ENCODE data around the gene LIMS2.
A peak's percentile ranks its signal among the peaks of the same experiment; 100 is the strongest.

Gene LIMS2

DNA sequence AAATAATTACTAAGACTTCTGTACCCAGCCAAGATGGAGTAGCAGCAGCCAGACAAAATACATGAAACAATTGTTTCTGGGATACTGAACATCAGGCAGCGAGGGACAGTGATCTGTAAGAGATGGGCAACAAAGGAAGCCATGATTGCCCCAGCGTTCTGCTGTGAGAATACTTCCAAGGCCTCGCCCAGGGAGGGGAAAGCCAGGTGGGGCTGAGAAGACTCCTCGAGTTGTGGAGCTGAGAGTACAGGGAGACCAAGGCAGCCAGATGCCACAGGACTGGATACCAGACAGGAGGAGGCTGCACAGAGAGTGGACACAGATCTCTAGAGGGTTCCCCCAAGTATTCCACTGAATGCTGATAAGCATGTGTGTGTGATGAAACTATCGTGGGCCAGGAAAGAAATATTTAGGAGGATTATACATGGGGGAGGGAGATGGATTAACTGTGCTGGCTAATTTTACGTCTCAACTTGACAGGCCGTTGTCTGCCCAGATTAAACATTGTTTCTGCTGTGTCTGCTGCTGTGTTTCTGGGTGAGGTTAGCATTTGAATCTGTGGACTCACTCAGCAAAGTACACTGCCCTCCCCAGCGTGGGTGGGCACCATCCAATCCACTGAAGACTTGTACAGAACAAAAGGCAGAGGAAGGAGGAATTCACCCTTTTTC is 10.2 kb upstream of the LIMS2 start:
- Histone ChIP-seq H2AK5ac (ENCODE audit: low read length) (no peak overlapping the region), H2BK15ac (replicated peaks; ENCODE audit: low read depth) (no peak overlapping the region), H3K4me1 (ENCODE audit: control insufficient read depth, low read depth, low read length) (no peaks in the 10 kb centered on the region), H3K4ac (ENCODE audit: low read depth, low read length) (no peak overlapping the region), H2BK5ac (ENCODE audit: low read length) (no peak overlapping the region), H2BK120ac (ENCODE audit: low read depth, low read length) (no peak overlapping the region), H4K5ac (ENCODE audit: low read length) (no peak overlapping the region), H3K18ac (ENCODE audit: low read length) (no peak overlapping the region), H3K27me3 (ENCODE audit: insufficient read depth, low read length, poor library complexity) (no peaks in the 10 kb centered on the region), H3K56ac (ENCODE audit: low read length) (no peak overlapping the region), H3K36me3 (ENCODE audit: control insufficient read depth, insufficient read depth, low read length) (no peaks in the 10 kb centered on the region), H3K4me2 (ENCODE audit: low read length) (no peak overlapping the region), H3K9ac (ENCODE audit: low read length) (no peak overlapping the region), H3K79me2 (ENCODE audit: control insufficient read depth, insufficient read depth, low read length) (no peaks in the 10 kb centered on the region), H4K8ac (ENCODE audit: low read depth, low read length) (no peak overlapping the region), H3K27ac (ENCODE audit: low read depth, low read length) (no peak overlapping the region), H3K4me3 (ENCODE audit: low read length) (no peak overlapping the region), H3K79me1 (ENCODE audit: low read length) (no peaks in the 10 kb centered on the region), H3K23ac (ENCODE audit: low read length) (no peak overlapping the region)
- no peak for DNase-seq
- no CpG with 5 or more reads among the region's 8 CpGs for WGBS (ENCODE audit: extremely low coverage, insufficient coverage, low lambda C conversion rate)

DNA sequence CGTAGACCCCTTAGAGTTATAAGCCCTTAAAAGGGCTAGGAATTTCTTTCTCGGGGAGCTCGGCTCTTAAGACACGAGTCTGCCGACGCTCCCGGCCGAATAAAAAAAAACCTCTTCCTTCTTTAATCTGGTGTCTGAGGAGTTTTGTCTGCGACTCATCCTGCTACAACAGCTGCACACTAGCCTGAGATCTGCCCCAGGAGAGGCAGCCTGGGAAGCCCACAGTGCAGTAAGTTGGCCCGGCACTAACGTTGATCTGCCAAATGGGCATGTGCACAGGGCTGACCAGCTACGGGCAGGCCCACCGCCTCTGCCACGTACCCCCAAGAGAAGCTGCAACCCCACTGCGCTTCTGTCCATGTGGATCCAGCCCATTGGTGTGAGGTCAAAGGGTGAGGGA is 8.4 kb upstream of the LIMS2 start:
- H3K4me3 ChIP-seq (ENCODE audit: low read length): no peak overlapping the region
- H4K8ac ChIP-seq (ENCODE audit: low read depth, low read length): no peak overlapping the region
- no peak overlapping the region for H3K23ac ChIP-seq (ENCODE audit: low read length)
- no peak overlapping the region for H3K9ac ChIP-seq (ENCODE audit: low read length)
- no peaks in the 10 kb centered on the region for H3K27me3 ChIP-seq (ENCODE audit: insufficient read depth, low read length, poor library complexity)
- no peaks in the 10 kb centered on the region for H3K79me1 ChIP-seq (ENCODE audit: low read length)
- no peak overlapping the region for H2BK5ac ChIP-seq (ENCODE audit: low read length)
- H3K4me2 ChIP-seq (ENCODE audit: low read length): no peak overlapping the region
- no peak for DNase-seq
- no peaks in the 10 kb centered on the region for H3K79me2 ChIP-seq (ENCODE audit: control insufficient read depth, insufficient read depth, low read length)
- WGBS (ENCODE audit: extremely low coverage, insufficient coverage, low lambda C conversion rate): no CpG with 5 or more reads among the region's 15 CpGs
- H4K5ac ChIP-seq (ENCODE audit: low read length): no peak overlapping the region
- peak overlapping the region; percentile 27 for H3K56ac ChIP-seq (ENCODE audit: low read length)
- H2BK120ac ChIP-seq (ENCODE audit: low read depth, low read length): no peak overlapping the region
- H3K4ac ChIP-seq (ENCODE audit: low read depth, low read length): no peak overlapping the region
- H3K18ac ChIP-seq (ENCODE audit: low read length): no peak overlapping the region
- no peaks in the 10 kb centered on the region for H3K4me1 ChIP-seq (ENCODE audit: control insufficient read depth, low read depth, low read length)
- no peaks in the 10 kb centered on the region for H3K36me3 ChIP-seq (ENCODE audit: control insufficient read depth, insufficient read depth, low read length)
- H2AK5ac ChIP-seq (ENCODE audit: low read length): no peak overlapping the region
- H3K27ac ChIP-seq (ENCODE audit: low read depth, low read length): no peak overlapping the region
- H2BK15ac ChIP-seq (replicated peaks; ENCODE audit: low read depth): no peak overlapping the region

DNA sequence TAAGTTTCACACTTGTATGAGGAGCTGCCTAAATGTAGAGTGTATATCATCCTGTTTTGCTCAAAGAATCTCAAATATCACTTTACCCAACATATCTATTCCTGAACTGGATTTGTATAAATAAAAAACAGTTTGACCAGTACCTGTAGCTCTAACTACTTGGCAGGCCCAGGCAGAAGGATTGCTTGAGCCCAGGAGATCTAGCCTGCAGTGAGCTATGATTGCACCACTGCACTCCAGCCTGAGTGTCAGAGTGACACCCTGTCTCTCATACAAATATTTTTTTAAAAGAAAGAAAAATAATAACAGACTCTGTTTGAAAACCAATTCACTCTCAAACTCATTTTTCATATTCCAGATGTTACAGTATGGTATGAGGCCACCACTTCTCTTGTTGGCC is 7.7 kb upstream of the LIMS2 start:
- no peak overlapping the region for H2BK5ac ChIP-seq (ENCODE audit: low read length)
- H3K4me1 ChIP-seq (ENCODE audit: control insufficient read depth, low read depth, low read length): no peaks in the 10 kb centered on the region
- no peak overlapping the region for H3K4me2 ChIP-seq (ENCODE audit: low read length)
- no peak overlapping the region for H3K9ac ChIP-seq (ENCODE audit: low read length)
- no peak overlapping the region for H3K4me3 ChIP-seq (ENCODE audit: low read length)
- H3K18ac ChIP-seq (ENCODE audit: low read length): no peak overlapping the region
- H2BK120ac ChIP-seq (ENCODE audit: low read depth, low read length): no peak overlapping the region
- no peaks in the 10 kb centered on the region for H3K27me3 ChIP-seq (ENCODE audit: insufficient read depth, low read length, poor library complexity)
- H2BK15ac ChIP-seq (replicated peaks; ENCODE audit: low read depth): no peak overlapping the region
- H4K8ac ChIP-seq (ENCODE audit: low read depth, low read length): no peak overlapping the region
- no peak overlapping the region for H3K56ac ChIP-seq (ENCODE audit: low read length)
- no peak overlapping the region for H2AK5ac ChIP-seq (ENCODE audit: low read length)
- no peaks in the 10 kb centered on the region for H3K79me2 ChIP-seq (ENCODE audit: control insufficient read depth, insufficient read depth, low read length)
- DNase-seq: no peak
- H3K36me3 ChIP-seq (ENCODE audit: control insufficient read depth, insufficient read depth, low read length): no peaks in the 10 kb centered on the region
- H4K5ac ChIP-seq (ENCODE audit: low read length): no peak overlapping the region
- no peak overlapping the region for H3K4ac ChIP-seq (ENCODE audit: low read depth, low read length)
- H3K79me1 ChIP-seq (ENCODE audit: low read length): no peaks in the 10 kb centered on the region
- H3K27ac ChIP-seq (ENCODE audit: low read depth, low read length): no peak overlapping the region
- no peak overlapping the region for H3K23ac ChIP-seq (ENCODE audit: low read length)

DNA sequence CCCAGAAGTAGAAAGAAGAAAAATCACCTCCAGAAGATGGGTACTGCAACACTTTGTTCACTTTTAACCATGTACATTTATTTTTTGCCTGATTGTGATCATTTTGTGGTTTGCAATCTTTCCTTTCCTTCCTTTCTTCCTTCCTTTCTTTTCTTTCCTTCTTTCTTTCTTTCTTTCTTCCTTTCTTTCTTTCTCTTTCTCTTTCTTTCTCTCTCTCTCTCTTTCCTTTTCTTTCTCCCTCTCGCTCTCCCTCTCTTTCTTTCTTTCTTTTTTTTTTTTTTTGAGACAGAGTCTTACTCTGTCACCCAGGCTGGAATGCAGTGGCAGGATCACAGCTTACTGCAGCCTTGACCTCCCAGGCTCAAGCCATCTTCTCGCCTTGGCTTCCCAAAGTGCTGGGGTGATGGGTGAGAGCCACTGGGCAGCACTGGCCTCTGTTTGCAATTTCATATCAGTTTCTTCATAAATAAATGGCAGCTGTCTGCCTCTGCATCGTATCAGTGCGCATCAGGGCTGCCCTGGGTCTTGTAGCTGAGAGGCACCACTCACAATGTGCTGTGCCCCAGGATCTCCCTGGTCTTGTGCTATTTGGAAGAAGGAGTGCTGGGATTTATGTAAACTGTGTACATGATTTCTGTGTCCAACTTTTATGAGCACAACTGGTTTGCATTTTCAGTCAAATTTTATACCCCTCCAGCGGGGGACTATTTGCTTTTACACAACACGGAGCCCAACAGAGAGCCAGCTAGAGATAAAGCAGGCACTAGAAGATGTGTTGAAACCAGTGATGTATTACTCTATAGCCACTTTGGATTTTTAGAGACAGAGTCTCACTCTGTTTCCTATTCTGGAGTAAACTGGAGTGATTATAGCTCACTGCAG is 6.9 kb upstream of the LIMS2 start:
- no peak for DNase-seq
- no peak overlapping the region for H3K56ac ChIP-seq (ENCODE audit: low read length)
- no peak overlapping the region for H2BK5ac ChIP-seq (ENCODE audit: low read length)
- WGBS (ENCODE audit: extremely low coverage, insufficient coverage, low lambda C conversion rate): no CpG with 5 or more reads among the region's 6 CpGs
- no peak overlapping the region for H3K27ac ChIP-seq (ENCODE audit: low read depth, low read length)
- H2AK5ac ChIP-seq (ENCODE audit: low read length): no peak overlapping the region
- H3K4me1 ChIP-seq (ENCODE audit: control insufficient read depth, low read depth, low read length): no peaks in the 10 kb centered on the region
- no peak overlapping the region for H4K5ac ChIP-seq (ENCODE audit: low read length)
- no peak overlapping the region for H3K23ac ChIP-seq (ENCODE audit: low read length)
- no peak overlapping the region for H3K4me2 ChIP-seq (ENCODE audit: low read length)
- no peak overlapping the region for H3K4me3 ChIP-seq (ENCODE audit: low read length)
- no peak overlapping the region for H4K8ac ChIP-seq (ENCODE audit: low read depth, low read length)
- no peaks in the 10 kb centered on the region for H3K79me2 ChIP-seq (ENCODE audit: control insufficient read depth, insufficient read depth, low read length)
- no peaks in the 10 kb centered on the region for H3K79me1 ChIP-seq (ENCODE audit: low read length)
- H3K27me3 ChIP-seq (ENCODE audit: insufficient read depth, low read length, poor library complexity): no peaks in the 10 kb centered on the region
- H3K18ac ChIP-seq (ENCODE audit: low read length): no peak overlapping the region
- no peak overlapping the region for H2BK15ac ChIP-seq (replicated peaks; ENCODE audit: low read depth)
- H3K9ac ChIP-seq (ENCODE audit: low read length): no peak overlapping the region
- no peak overlapping the region for H2BK120ac ChIP-seq (ENCODE audit: low read depth, low read length)
- H3K4ac ChIP-seq (ENCODE audit: low read depth, low read length): no peak overlapping the region
- H3K36me3 ChIP-seq (ENCODE audit: control insufficient read depth, insufficient read depth, low read length): no peaks in the 10 kb centered on the region

DNA sequence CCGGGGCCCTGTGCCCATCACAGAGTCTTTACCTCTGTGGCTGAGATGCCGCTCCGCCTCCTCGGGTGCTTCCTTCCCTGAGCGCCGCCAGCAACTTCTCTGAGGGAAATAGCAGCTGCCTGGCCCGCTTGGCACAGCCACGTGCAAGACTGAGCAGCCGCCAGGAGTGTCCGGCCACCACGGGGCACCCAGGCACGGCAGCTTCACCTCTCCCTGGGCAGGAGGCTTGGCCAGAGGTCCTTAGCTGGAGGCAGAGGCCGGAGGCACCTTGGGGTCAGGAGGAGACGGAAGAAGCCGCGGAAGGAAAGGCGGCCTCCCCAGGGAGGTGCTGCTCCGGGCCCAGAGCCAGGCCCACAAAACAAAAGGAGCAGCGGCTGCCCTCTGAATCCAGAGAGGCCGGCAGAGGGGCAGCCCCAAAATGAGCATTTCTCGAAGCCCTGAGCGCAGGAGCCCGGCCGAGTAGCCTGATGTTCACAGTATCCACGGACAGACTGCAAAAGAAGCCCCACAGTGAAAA is 6.0 kb upstream of the LIMS2 start:
- Histone ChIP-seq H2BK15ac (replicated peaks; ENCODE audit: low read depth) (no peak overlapping the region), H3K27me3 (ENCODE audit: insufficient read depth, low read length, poor library complexity) (no peaks in the 10 kb centered on the region), H3K4me1 (ENCODE audit: control insufficient read depth, low read depth, low read length) (no peaks in the 10 kb centered on the region), H3K79me2 (ENCODE audit: control insufficient read depth, insufficient read depth, low read length) (no peaks in the 10 kb centered on the region), H3K56ac (ENCODE audit: low read length) (no peak overlapping the region), H2BK5ac (ENCODE audit: low read length) (no peak overlapping the region), H3K36me3 (ENCODE audit: control insufficient read depth, insufficient read depth, low read length) (no peaks in the 10 kb centered on the region), H3K4me3 (ENCODE audit: low read length) (no peak overlapping the region), H4K5ac (ENCODE audit: low read length) (no peak overlapping the region), H3K4me2 (ENCODE audit: low read length) (no peak overlapping the region), H4K8ac (ENCODE audit: low read depth, low read length) (no peak overlapping the region), H3K4ac (ENCODE audit: low read depth, low read length) (no peak overlapping the region), H3K79me1 (ENCODE audit: low read length) (no peaks in the 10 kb centered on the region), H3K23ac (ENCODE audit: low read length) (no peak overlapping the region), H3K27ac (ENCODE audit: low read depth, low read length) (no peak overlapping the region), H3K9ac (ENCODE audit: low read length) (no peak overlapping the region), H2BK120ac (ENCODE audit: low read depth, low read length) (no peak overlapping the region), H2AK5ac (ENCODE audit: low read length) (no peak overlapping the region), H3K18ac (ENCODE audit: low read length) (no peak overlapping the region)
- DNase-seq: no peak
- no CpG with 5 or more reads among the region's 25 CpGs for WGBS (ENCODE audit: extremely low coverage, insufficient coverage, low lambda C conversion rate)
